DLD1 (cell line): Measurements from ENCODE around the gene MRPL39.

Source experiments
- in situ Hi-C: cut with HindIII; loops from 2 replicates; pipeline ENCODE4 v1.10.0; 2017; ENCODE audit warnings: low sequenced_read_pairs

The MRPL39 gene

DNA sequence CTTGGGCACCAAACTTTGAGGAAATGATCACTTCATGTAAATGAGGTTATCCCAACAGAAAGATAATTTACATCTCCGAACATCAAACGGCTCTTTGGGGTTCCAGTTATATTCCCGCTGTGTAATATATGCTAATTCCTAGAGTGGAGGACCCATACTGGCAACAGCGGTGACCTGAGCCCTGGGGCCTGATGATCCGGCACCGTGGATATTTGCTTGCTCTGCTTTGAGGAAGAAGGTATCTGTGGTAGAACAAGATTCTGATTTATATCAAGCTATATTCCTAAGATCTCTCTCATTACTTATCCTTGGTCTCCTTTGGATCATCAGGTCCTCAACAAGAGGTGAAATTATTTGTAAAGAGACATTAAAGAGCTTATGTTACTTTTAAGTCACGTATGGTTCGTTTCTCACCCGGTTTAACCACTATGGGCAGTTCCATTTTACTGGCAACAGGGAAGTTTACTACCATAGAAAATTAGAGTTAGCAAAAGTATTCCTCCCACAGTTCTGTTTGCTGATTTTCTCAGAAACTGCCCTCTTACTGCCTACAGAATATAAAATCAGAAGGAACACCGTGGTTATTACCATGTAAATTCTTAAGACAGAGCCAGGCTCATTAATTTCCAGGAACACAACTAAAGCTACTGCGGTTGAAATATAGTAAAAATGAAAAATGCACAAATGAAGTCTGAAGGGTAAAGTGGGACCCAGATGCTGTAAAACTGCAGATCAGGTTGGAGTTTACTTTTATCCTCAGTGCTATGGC, 56.7 kb downstream of the MRPL39 start:
- in situ Hi-C loops, result no loop called here

DNA sequence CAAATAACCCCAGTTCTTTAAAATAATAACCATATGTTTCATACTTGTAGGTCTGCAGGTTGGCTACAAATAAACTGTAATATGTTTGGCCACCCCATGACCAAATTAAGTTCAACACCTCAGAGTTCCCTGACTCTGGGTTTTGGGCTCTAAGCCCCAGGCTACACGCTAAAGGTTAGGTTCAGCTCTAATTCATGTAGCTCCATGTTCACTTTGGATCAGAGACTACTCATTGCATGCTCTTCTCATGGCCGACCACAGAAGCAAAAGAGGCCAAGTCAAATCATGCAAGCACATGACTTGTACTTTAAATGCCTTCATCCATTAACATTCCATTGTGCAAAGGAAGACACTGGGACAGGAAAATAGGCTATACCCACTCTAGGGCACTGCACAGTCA, 66.2 kb downstream of the MRPL39 start:
- in situ Hi-C loops, result no loop called here

DNA sequence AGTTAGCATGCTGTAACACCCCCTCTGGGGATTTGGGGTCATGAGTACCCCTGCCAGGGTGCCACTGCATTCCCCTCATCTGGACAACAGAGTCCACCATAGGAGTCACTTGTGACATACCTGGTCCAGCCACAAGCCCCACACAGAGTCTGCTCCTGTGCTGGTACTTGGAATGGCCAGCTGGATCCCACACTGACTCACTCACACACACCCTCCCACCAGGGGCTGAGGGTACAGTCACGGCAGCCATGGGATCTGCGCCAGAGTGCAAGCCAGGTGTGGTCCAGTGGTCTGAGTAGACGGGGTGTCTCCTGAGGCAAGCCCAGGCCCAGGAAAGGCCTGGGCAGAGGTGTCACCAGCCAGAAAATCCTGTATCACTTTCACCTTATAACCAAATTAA, 67.7 kb downstream of the MRPL39 start:
- in situ Hi-C loops, result no loop called here

DNA sequence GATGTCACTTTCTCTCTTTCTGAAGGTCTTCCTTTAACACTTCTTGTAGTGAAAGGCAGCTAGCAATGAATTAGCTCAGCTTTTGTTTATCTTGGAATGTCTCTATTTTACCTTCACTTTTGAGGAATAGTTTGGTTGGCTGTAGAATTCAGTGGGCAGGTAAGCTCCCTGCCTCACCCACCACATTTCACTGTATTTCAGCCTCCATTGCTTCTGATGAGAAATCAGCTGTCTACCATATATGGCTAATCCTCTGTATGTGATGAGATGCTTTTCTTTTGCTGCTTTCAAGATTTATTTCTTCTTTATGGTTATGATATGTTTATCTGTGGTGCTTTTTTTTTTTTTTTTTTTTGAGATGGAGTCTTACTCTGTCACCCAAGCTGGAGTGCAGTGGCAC, 70.1 kb downstream of the MRPL39 start:
- in situ Hi-C loops, result no loop called here

DNA sequence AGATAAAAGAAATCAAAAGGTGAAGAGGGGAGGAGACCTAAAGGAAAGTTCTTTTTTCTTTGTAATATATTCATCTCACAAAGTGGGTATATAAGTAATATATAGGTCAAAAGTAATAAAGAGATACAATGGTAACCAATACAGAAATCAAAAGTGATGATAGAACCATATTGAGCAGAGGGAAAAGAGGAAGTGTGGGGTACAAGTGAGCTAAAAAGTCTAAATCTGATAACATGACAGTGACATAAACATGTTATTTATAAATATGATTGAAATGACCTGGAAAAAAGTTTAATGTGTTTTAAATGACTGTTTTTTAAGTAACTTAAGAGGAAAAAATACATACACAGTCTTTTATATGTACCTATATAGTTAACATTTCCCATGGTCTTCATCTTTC, 70.5 kb downstream of the MRPL39 start:
- in situ Hi-C loops, result no loop called here

DNA sequence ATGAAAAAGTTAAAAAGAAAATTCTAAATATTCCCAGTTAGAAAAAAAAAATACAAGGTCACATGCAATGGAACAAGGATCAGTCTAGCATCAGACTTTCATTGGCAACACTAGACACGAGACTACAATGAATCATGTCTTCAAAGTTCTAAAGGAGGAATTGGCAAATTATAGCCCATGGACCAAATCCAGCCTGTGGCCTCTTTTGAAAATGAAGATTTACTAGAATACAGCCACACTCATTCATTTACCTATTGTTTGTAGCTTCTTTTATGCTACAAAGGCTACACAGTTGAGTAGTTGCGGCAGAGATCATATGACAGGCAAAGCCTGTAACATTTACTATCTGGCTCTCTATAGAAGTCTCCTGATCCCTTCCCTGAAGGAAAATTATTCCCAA, 71.4 kb downstream of the MRPL39 start:
- in situ Hi-C loops, result no loop called here
